A673 (cell line): ENCODE measurements around the gene PCSK1N.

Source experiments
- CTCF ChIP-seq: fragments of 300-800, 200-600 bp; sonication (generic); conservative IDR thresholded peaks from 2 replicates; pipeline ENCODE4 v1.5.1; 2017; ENCODE audit warnings: low read depth, mild to moderate bottlenecking, antibody characterized with exemption, low read length, moderate library complexity, mixed read lengths
- EZH2 ChIP-seq: fragments of 200-600 bp; sonication (generic); IDR thresholded peaks from 2 replicates; pipeline ENCODE4 v1.6.1; 2017; ENCODE audit warnings: borderline replicate concordance, low read depth, mild to moderate bottlenecking, mixed read lengths, antibody characterized with exemption, low read length; ENCODE audit not compliant: poor library complexity, severe bottlenecking

GRCh38 chrX:48864210-48864609 lies 28.8 kb upstream of the PCSK1N start:
- TF ChIP-seq CTCF: no peak
- no peak for TF ChIP-seq EZH2
